GM13977 (cell line): ENCODE results near the gene SLC15A5.

Source experiments
- DNase-seq: peaks from one replicate; pipeline ENCODE4 v3.0.0; 2012; ENCODE audit warnings: low spot score
- in situ Hi-C: fragments of 300-500 bp; cut with MboI; formaldehyde crosslinking; loops from one replicate; pipeline ENCODE4 v1.12.0; 2022; ENCODE audit warnings: low sequenced_read_pairs, low pct_unique_long_range_greater_than_20kb, mixed read lengths, inconsistent platforms; ENCODE audit not compliant: unreplicated experiment
- TF ChIP-seq, protein P1 (sequence below): IDR thresholded peaks from 2 replicates; pipeline ENCODE4 v1.5.1; 2012; ENCODE audit warnings: mild to moderate bottlenecking, control low read depth; ENCODE audit not compliant: insufficient read depth; ENCODE audit errors: extremely low read depth, missing control alignments

SLC15A5 gene

GRCh38 chr12:16225692-16226091 lies 51.8 kb downstream of the SLC15A5 start:
- TF ChIP-seq, protein P1, sequence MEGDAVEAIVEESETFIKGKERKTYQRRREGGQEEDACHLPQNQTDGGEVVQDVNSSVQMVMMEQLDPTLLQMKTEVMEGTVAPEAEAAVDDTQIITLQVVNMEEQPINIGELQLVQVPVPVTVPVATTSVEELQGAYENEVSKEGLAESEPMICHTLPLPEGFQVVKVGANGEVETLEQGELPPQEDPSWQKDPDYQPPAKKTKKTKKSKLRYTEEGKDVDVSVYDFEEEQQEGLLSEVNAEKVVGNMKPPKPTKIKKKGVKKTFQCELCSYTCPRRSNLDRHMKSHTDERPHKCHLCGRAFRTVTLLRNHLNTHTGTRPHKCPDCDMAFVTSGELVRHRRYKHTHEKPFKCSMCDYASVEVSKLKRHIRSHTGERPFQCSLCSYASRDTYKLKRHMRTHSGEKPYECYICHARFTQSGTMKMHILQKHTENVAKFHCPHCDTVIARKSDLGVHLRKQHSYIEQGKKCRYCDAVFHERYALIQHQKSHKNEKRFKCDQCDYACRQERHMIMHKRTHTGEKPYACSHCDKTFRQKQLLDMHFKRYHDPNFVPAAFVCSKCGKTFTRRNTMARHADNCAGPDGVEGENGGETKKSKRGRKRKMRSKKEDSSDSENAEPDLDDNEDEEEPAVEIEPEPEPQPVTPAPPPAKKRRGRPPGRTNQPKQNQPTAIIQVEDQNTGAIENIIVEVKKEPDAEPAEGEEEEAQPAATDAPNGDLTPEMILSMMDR, result no peak
- in situ Hi-C loops, result no loop called here
- no peak for DNase-seq

- in situ Hi-C loops, result no loop called here
- TF ChIP-seq, protein P1, result no peak
- DNase-seq, result no peak
Measured at GRCh38 chr12:16224196-16224595, 53.3 kb downstream of the SLC15A5 start.

DNA sequence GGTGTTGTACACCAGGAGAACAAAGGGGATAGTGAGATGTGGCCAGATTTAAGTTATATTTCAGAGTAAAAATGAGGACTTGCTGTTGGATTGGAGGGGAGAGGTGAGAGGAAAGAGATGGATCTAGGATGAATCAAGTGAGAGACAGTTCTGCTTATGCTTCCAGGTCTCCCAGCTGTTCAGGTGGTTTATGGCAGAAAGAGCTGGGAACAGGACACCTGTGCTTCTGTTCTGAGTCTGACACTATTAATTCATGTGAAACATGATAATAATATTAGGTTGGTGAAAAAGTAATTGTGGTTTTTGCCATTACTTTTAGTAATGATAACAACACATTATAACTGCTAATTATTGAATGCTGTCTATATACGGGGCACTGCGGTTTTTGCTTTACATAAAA lies 55.7 kb downstream of the SLC15A5 start:
- no peak for DNase-seq
- in situ Hi-C loops, result no loop called here
- TF ChIP-seq, protein P1, result no peak

GRCh38 chr12:16220120-16220519 lies 57.4 kb downstream of the SLC15A5 start:
- TF ChIP-seq, protein P1, result no peak
- in situ Hi-C loops, result no loop called here

DNA sequence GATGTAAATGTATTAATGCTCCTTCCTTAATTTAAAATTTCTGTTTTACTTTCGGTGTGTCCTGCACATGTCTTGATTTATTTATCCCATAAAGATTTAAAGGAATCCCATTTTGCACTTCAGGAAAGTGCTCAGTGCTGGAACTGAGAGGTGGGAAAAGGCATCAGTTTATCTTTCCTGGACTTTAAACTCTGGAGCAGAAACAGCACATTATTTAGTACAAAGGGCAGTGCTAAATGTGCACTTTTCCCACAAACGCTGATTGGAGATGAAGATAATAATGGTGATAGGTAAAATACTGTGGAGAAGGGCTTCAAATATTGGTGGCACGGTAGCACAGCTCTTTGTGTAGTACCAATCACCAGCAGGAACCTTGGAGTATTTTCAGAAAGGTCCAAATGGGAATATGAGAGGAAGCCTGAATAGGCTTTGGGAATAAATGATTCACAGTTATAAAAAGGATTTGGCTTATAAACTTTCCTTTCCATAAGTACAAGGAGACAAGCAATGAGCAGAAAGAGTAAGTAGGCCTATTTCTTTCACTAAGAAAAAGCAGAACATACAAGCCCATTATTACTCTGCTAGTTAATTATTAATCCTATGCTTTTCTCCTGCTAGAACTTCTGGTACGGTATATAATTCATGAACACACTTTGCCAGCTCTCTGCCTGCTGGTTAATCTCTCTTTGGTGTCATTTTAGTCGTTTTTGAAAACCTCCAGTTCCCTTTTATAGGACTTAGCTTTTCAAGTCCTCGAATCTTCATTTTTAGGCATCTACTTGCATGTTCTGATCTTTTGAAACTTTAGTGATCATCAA lies 58.3 kb downstream of the SLC15A5 start:
- TF ChIP-seq, protein P1, result no peak
- in situ Hi-C loops, result no loop called here
- no peak for DNase-seq

More at GRCh38 chr12:16220120-16220519, 57.4 kb downstream of the SLC15A5 start:
- no peak for DNase-seq

DNA sequence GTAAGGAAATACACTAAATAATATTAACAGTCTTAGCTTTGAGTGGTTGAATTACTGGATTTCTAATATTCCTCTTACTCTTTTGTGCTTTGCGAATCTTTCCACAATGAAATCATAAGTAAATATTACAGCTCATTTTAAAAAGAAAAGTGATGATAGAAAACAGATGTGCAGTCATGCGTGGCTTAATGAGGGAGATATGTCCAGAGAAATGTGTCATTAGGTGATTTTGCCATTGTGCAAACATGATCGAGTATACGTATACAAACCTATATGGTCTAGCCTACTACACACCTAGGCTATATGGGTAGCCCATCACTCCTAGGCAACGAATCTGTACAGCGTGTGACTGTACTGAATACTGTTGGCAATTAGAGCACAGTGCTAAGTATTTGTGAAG lies 59.3 kb downstream of the SLC15A5 start:
- in situ Hi-C loops, result no loop called here
- TF ChIP-seq, protein P1, result no peak
- DNase-seq, result no peak

GRCh38 chr12:16211731-16212130 lies 65.8 kb downstream of the SLC15A5 start:
- TF ChIP-seq, protein P1, result no peak
- no peak for DNase-seq
- in situ Hi-C loops, result no loop called here
